Suprapubic skin (tissue), 4 donors: Measurements from ENCODE around the gene LRBA. TPM values are rescaled to one million over a fixed set of nuclear protein-coding genes. Genes with fewer than 3 reads are reported as not detected.

Source experiments
- DNase-seq, 2 donors: peaks; one replicate each; pipeline ENCODE4 v3.0.0-alpha.2; 2019; ENCODE audit warnings: low spot score in 2 of 2
- H3K27ac ChIP-seq: fragments of 200-600 bp; sonication (generic); one replicate; pipeline ENCODE4 v1.5.1; 2019
- H3K27me3 ChIP-seq: fragments of 200-600 bp; sonication (generic); one replicate; pipeline ENCODE4 v1.5.1; 2019
- H3K36me3 ChIP-seq: fragments of 200-600 bp; sonication (generic); one replicate; pipeline ENCODE4 v1.5.1; 2019
- H3K4me1 ChIP-seq: fragments of 200-600 bp; sonication (generic); one replicate; pipeline ENCODE4 v1.5.1; 2019
- H3K4me3 ChIP-seq: fragments of 200-600 bp; sonication (generic); one replicate; pipeline ENCODE4 v1.5.1; 2019; ENCODE audit warnings: mild to moderate bottlenecking
- H3K9me3 ChIP-seq: fragments of 200-600 bp; sonication (generic); one replicate; pipeline ENCODE4 v1.5.1; 2019
- EP300 ChIP-seq: sonication (generic); formaldehyde crosslinking; IDR thresholded peaks from one replicate; pipeline ENCODE4 v1.6.1; 2017; ENCODE audit warnings: antibody characterized with exemption
- POLR2A ChIP-seq, 2 donors: fragments of 450-650 bp; IDR thresholded peaks; one replicate each; pipeline ENCODE4 v1.6.1; 2017; ENCODE audit warnings: antibody characterized with exemption in 2 of 2, mild to moderate bottlenecking in 2 of 2, moderate library complexity in 2 of 2
- POLR2AphosphoS5 ChIP-seq, 3 donors: sonication (generic); formaldehyde crosslinking; IDR thresholded peaks; one replicate each; pipeline ENCODE4 v1.6.1; 2017; ENCODE audit warnings: antibody characterized with exemption in 3 of 3
- WGBS: methylation state at CpG from one replicate; pipeline ENCODE4 v1.1.5; 2018; 5-methylcytosine and 5-hydroxymethylcytosine counted together
- total RNA-seq, 4 donors: library from RNA; depleted of rRNA; stranded (reverse); fragments of >200 nt; gene quantifications; one replicate each; pipeline ENCODE4 v1.1.0, GENCODE V29; 2016
- TF ChIP-seq, protein P1 (sequence below), 2 donors: fragments of 200-600 bp in 1 of 2; fragments of 450-650 bp in 1 of 2; sonication (generic) in 1 of 2; IDR thresholded peaks; one replicate each; pipeline ENCODE4 v1.5.1; 2016 to 2019; ENCODE audit warnings: antibody characterized with exemption in 2 of 2, mild to moderate bottlenecking in 1 of 2, moderate library complexity in 1 of 2

LRBA gene
- total RNA-seq, 4 donors from 2014 or later = 64.6 to 128 (median 81.0) TPM

GRCh38 chr4:151048913-151049312 is 33.8 kb upstream of the LRBA start:
- Histone ChIP-seq H3K36me3 (no peaks in the 10 kb centered on the region), H3K9me3 (no peaks in the 10 kb centered on the region), H3K4me1 (no peaks in the 10 kb centered on the region), H3K27me3 (no peaks in the 10 kb centered on the region), H3K27ac (no peak overlapping the region), H3K4me3 (no peak overlapping the region)
- 92% methylated on average over 11 of the region's 11 CpGs for WGBS
- DNase-seq = no peak
- no peak for TF ChIP-seq EP300
- TF ChIP-seq POLR2A (IDR thresholded peaks at IDR 0.05) = no peak
- TF ChIP-seq, protein P1, sequence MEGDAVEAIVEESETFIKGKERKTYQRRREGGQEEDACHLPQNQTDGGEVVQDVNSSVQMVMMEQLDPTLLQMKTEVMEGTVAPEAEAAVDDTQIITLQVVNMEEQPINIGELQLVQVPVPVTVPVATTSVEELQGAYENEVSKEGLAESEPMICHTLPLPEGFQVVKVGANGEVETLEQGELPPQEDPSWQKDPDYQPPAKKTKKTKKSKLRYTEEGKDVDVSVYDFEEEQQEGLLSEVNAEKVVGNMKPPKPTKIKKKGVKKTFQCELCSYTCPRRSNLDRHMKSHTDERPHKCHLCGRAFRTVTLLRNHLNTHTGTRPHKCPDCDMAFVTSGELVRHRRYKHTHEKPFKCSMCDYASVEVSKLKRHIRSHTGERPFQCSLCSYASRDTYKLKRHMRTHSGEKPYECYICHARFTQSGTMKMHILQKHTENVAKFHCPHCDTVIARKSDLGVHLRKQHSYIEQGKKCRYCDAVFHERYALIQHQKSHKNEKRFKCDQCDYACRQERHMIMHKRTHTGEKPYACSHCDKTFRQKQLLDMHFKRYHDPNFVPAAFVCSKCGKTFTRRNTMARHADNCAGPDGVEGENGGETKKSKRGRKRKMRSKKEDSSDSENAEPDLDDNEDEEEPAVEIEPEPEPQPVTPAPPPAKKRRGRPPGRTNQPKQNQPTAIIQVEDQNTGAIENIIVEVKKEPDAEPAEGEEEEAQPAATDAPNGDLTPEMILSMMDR (IDR thresholded peaks at IDR 0.05) = no peak
- TF ChIP-seq POLR2AphosphoS5 (IDR thresholded peaks at IDR 0.05) = no peak

DNA sequence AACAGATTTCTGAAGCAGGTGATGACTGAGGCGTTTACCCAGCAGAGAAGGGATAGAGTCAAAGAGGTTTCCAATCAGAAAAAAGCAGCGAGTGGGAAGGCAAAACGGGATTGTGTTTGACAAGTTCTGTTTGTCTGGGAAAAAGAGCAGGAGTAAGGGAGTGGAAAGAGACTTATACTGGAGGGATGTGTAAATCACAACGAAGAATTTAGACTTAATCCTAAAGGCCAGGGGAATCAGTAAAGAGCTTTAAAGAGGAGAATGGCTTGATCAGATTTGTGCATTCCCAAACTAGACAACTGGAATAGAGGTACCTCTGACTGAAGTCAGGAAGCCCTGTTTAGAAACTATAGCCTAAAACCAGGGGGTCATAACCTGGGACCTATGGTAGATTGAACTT is 31.5 kb upstream of the LRBA start:
- DNase-seq = no peak
- Histone ChIP-seq H3K36me3 (no peaks in the 10 kb centered on the region), H3K27me3 (no peaks in the 10 kb centered on the region), H3K4me3 (no peak overlapping the region), H3K9me3 (no peaks in the 10 kb centered on the region), H3K27ac (no peak overlapping the region), H3K4me1 (no peaks in the 10 kb centered on the region)
- TF ChIP-seq POLR2AphosphoS5 (IDR thresholded peaks at IDR 0.05) (no peak), POLR2A (IDR thresholded peaks at IDR 0.05) (no peak), EP300 (no peak)
- TF ChIP-seq, protein P1 (IDR thresholded peaks at IDR 0.05) = no peak
- WGBS = 42% methylated on average over 4 of the region's 4 CpGs

DNA sequence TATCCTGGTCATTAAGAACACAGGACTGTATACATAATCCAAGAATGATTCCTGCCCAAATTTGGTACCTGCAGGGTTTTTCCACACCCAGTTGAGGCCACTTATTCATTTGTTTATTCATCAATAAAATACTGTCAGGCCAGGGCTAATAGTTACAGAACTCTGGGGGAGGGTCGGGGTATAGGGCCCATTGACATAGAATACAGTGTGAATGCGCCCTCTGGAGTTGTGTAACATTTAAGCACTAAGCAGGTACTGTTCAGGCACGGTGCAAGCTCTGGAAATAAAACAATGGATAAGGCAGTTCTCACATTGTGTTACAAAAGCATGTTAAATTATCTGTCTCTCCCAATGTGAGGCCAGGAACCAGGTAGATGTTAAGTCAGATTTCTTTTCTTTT is 30.8 kb upstream of the LRBA start:
- TF ChIP-seq EP300 = no peak
- no peak for TF ChIP-seq POLR2A (IDR thresholded peaks at IDR 0.05)
- TF ChIP-seq POLR2AphosphoS5 (IDR thresholded peaks at IDR 0.05) = no peak
- TF ChIP-seq, protein P1 (IDR thresholded peaks at IDR 0.05) = no peak
- H3K36me3 ChIP-seq = no peaks in the 10 kb centered on the region
- no peak overlapping the region for H3K4me3 ChIP-seq
- WGBS = 42% methylated on average over 3 of the region's 3 CpGs
- H3K27ac ChIP-seq = no peak overlapping the region
- no peaks in the 10 kb centered on the region for H3K9me3 ChIP-seq
- H3K4me1 ChIP-seq = no peaks in the 10 kb centered on the region
- H3K27me3 ChIP-seq = no peaks in the 10 kb centered on the region
- no peak for DNase-seq

- DNase-seq = no peak
- no peaks in the 10 kb centered on the region for H3K27me3 ChIP-seq
- no peak overlapping the region for H3K4me3 ChIP-seq
- H3K36me3 ChIP-seq = no peaks in the 10 kb centered on the region
- no peak for TF ChIP-seq EP300
- TF ChIP-seq, protein P1 (IDR thresholded peaks at IDR 0.05) = no peak
- no peak for TF ChIP-seq POLR2AphosphoS5 (IDR thresholded peaks at IDR 0.05)
- no peak for TF ChIP-seq POLR2A (IDR thresholded peaks at IDR 0.05)
- H3K4me1 ChIP-seq = no peaks in the 10 kb centered on the region
- no peaks in the 10 kb centered on the region for H3K9me3 ChIP-seq
- H3K27ac ChIP-seq = no peak overlapping the region
- 92% methylated on average over 1 of the region's 1 CpG for WGBS
These were observed 28.9 kb upstream of the LRBA start for GRCh38 chr4:151043803-151044515.

DNA sequence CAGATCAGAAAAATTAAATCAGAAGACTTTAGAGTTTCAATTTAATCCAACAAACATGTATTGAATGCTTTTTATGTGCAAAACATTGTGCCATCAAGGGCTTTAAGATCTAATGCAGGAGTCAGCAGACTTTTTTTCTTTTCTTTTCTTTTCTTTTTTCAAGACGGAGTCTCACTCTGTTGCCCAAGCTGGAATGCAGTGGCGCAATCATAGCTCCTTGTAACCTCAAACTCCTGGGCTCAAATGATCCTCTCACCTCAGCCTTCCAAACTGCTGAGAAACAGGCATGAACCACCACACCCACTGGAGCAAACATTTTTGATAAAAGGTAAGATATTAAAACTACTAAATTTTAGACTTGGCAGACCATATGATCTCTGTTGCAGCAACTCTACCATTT is 24.6 kb upstream of the LRBA start:
- no peak for TF ChIP-seq POLR2AphosphoS5 (IDR thresholded peaks at IDR 0.05)
- TF ChIP-seq, protein P1 (IDR thresholded peaks at IDR 0.05) = no peak
- no peak for TF ChIP-seq EP300
- no peak for TF ChIP-seq POLR2A (IDR thresholded peaks at IDR 0.05)
- Histone ChIP-seq H3K9me3 (no peaks in the 10 kb centered on the region), H3K4me3 (no peak overlapping the region), H3K27ac (no peak overlapping the region), H3K27me3 (no peaks in the 10 kb centered on the region), H3K4me1 (no peaks in the 10 kb centered on the region), H3K36me3 (no peaks in the 10 kb centered on the region)
- WGBS = 85% methylated on average over 2 of the region's 2 CpGs
- no peak for DNase-seq
